ENCODE data around the gene CRADD. TPM values are rescaled to one million over a fixed set of nuclear protein-coding genes. Genes with fewer than 3 reads are reported as not detected.

CRADD gene
- total RNA-seq, 1 experiment from 2014 or later: 7.6 TPM

GRCh38 chr12:93667672-93668071 is 9.5 kb upstream of the CRADD start:
- Histone ChIP-seq H2BK120ac (ENCODE audit: low read depth, low read length, poor library complexity, severe bottlenecking) (no peak overlapping the region), H2BK5ac (ENCODE audit: insufficient read length, low read length) (no peak overlapping the region), H3K14ac (ENCODE audit: insufficient read depth, low read length) (no peak overlapping the region), H2BK12ac (ENCODE audit: insufficient read length, low read depth, low read length) (no peak overlapping the region), H2AFZ (ENCODE audit: low read length) (no peak overlapping the region), H3K27me3 (ENCODE audit: insufficient read depth, low read length) (no peaks in the 10 kb centered on the region), H3K4me1 (ENCODE audit: insufficient read depth, low read length) (no peaks in the 10 kb centered on the region), H4K91ac (ENCODE audit: insufficient read length, low read depth, low read length) (no peak overlapping the region), H3K23me2 (ENCODE audit: insufficient read length, low read depth, low read length, poor library complexity, severe bottlenecking) (no peaks in the 10 kb centered on the region), H3K56ac (ENCODE audit: insufficient read length, low read depth, low read length) (no peak overlapping the region), H3K9ac (ENCODE audit: extremely low read depth, insufficient read length, low read length) (no peak overlapping the region), H4K8ac (replicated peaks; ENCODE audit: insufficient read length, low read depth, low read length) (no peak overlapping the region), H4K5ac (ENCODE audit: insufficient read length, low read depth, low read length) (no peak overlapping the region), H3K9me3 (ENCODE audit: control insufficient read depth, low read depth, low read length) (peaks cover 8% of the 10 kb centered on the region), H3K18ac (ENCODE audit: insufficient read length, low read depth, low read length) (no peak overlapping the region), H2BK20ac (ENCODE audit: low read depth, low read length, poor library complexity, severe bottlenecking) (no peak overlapping the region), H3K79me2 (ENCODE audit: insufficient read depth, low read length) (no peaks in the 10 kb centered on the region), H3K4me2 (ENCODE audit: insufficient read depth, insufficient read length, low read length) (no peak overlapping the region), H3K27ac (ENCODE audit: insufficient read length, low read depth, low read length) (no peak overlapping the region), H3K79me1 (ENCODE audit: insufficient read depth, low read depth, low read length, poor library complexity, severe bottlenecking) (no peaks in the 10 kb centered on the region), H3T11ph (ENCODE audit: low read length) (no peak overlapping the region), H2BK15ac (ENCODE audit: low read depth, low read length) (no peak overlapping the region), H2AK5ac (ENCODE audit: insufficient read length, low read length) (no peak overlapping the region), H4K20me1 (ENCODE audit: control insufficient read depth, insufficient read depth, insufficient read length) (no peaks in the 10 kb centered on the region), H3K4ac (ENCODE audit: low read depth, low read length) (no peak overlapping the region), H3K23ac (ENCODE audit: insufficient read length, low read depth, low read length) (no peak overlapping the region)
- H3K27ac Mint-ChIP-seq: no peak overlapping the region
- H3K4me3 Mint-ChIP-seq: no peak overlapping the region
- DNase-seq: no peak
- no CpG with 5 or more reads among the region's 1 CpG for WGBS (ENCODE audit: extremely low coverage, insufficient read length, low lambda C conversion rate)
- peaks cover 0 to 6% (median 3%) of the 10 kb centered on the region in 3 experiments; a peak in 5 of 7 replicates for H3K36me3 Mint-ChIP-seq (ENCODE audit: insufficient read depth in 1 of 3, low read depth in 3 of 3)
- TF ChIP-seq, protein P1, sequence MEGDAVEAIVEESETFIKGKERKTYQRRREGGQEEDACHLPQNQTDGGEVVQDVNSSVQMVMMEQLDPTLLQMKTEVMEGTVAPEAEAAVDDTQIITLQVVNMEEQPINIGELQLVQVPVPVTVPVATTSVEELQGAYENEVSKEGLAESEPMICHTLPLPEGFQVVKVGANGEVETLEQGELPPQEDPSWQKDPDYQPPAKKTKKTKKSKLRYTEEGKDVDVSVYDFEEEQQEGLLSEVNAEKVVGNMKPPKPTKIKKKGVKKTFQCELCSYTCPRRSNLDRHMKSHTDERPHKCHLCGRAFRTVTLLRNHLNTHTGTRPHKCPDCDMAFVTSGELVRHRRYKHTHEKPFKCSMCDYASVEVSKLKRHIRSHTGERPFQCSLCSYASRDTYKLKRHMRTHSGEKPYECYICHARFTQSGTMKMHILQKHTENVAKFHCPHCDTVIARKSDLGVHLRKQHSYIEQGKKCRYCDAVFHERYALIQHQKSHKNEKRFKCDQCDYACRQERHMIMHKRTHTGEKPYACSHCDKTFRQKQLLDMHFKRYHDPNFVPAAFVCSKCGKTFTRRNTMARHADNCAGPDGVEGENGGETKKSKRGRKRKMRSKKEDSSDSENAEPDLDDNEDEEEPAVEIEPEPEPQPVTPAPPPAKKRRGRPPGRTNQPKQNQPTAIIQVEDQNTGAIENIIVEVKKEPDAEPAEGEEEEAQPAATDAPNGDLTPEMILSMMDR (conservative IDR thresholded peaks at IDR 0.05): no peak
- no peaks in the 10 kb centered on the region for H3K27me3 Mint-ChIP-seq (ENCODE audit: low read depth)
- peaks cover 7 to 13% of the 10 kb centered on the region in 2 experiments; a peak in 4 of 5 replicates for H3K9me3 Mint-ChIP-seq
- H3K4me1 Mint-ChIP-seq: peaks cover 4 to 7% of the 10 kb centered on the region in 2 experiments; a peak in 3 of 4 replicates

Measured in H9 (cell line).